C1 segment of cervical spinal cord (tissue), 14 donors: Measurements from ENCODE around the gene FOXK1.
A peak's percentile ranks its signal among the peaks of the same experiment; 100 is the strongest.

Source experiments
- DNase-seq, 14 donors: peaks; one replicate each; lab custom pipeline; 2025; lab: John Stamatoyannopoulos, UW

Gene FOXK1

DNA sequence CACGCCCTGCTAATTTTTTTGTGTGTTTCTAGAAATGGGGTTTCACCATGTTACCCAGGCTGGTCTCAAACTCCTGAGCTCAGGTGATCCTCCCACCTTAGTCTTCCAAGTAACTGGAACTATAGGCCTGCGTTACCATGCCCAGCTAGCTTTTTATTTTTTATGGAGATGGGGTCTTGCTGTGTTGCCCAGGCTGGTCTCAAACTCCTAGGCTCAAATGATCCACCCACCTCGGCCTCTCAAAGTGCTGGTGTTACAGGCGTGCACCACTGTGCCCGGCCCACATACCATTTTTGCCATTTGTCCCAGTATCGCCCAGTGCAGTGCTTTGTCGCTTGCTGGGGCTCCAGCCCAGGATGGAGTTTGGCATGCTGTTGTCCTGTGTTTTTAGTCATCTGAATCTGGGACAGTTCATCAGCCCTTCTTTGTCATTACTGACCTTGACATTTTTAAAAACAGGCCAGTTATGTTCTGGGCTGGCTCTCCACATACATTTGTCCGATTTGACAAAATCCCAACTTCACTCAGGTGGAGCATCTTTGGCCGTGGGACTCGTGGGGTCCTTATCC is 16.7 kb downstream of the FOXK1 start:
- no peak for DNase-seq

DNA sequence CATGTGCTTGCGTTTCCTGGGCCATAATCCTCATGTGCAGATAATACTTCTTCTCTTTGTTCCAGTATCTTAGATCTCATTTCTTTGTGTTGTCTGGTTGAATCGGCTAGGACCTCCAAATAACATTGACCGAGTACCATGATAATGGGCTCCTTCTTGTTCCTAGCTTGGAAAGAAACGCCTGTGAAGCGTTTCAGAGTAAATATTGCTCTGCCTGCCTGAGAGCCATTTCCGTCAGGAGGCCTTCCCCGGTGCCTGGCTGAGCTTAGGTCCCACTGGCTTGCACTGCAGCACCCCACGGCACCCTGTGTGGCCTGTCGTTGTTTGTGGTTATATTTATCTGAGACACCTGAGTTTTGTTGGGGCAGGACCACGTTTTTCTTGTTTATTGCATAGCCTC is 17.7 kb downstream of the FOXK1 start:
- no peak for DNase-seq

DNA sequence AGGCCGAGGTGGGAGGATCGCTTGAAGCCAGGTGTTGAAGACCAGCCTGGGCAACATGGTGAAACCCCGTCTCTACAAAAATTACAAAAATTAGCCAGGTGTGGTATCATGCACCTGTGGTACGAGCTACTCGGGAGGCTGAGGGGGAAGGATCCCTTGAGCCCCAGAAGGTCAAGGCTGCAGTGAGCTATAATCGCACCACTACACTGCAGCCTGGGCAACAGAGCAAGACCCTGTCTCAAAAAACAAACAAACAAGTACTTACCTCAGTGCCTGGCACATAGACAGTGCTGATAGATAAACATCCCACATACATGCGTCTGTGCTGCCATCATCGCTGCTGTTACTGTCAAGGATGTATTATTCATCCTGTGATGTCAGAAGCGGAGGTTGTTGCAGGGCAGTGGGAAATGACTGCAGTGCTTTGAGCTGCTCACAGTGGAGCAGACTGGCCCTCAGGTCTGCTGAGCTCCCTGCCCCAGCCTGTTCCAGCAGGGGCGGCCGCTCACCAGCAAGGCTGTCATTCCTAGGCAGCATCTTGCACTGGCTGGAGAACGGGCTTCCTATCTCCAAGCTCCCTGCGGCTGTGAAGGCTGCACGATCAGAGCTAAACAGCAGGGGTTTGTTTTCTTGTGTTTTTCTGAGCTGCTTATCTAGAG is 18.6 kb downstream of the FOXK1 start:
- no peak for DNase-seq

DNA sequence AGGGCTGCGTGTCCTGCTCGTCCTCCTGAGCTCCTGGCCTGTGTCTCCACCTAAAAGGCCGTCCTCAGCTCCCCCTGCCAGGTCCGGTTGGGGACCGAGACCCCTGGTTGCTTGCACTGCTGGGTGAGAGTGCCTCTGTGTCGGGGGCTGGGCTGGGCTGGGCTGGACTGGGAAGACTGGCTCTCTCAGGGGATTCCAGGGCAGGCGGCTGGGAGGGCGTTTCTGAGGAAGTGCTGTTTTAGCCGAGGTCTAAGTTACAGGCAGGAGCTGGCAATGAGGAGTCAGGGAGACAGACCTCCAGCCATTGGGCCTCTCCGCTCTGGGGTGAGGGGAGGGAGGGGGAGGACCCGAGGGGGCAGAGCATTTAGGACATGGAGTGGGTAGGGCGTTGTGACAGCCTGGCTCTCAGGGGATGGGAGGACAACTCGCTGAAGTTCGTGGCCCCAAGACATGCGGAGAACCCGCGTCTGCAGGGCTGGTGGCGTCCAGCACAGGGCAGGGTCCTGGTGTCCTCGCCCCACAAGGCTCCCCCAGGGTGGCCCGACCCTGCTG is 20.9 kb downstream of the FOXK1 start:
- no peak for DNase-seq

DNA sequence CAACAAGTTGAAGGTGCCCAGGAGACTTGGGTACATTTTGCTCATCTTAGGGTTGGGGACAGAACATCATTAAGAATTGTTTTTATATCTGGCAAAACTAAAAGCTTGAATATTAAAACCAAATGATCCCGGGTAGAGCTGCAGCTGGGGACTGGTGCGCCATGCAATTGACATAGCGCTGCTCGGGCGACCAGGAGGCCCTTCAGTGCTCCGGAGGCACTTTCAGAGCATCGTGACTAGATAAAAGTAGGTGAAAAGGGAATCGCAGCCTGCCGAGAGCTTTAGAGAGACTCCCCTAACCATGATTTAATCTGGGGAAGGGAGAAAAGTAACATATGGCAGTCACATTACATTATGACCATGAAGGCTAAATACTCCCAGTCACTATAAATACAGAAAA is 21.4 kb downstream of the FOXK1 start:
- DNase-seq, result no peak

DNA sequence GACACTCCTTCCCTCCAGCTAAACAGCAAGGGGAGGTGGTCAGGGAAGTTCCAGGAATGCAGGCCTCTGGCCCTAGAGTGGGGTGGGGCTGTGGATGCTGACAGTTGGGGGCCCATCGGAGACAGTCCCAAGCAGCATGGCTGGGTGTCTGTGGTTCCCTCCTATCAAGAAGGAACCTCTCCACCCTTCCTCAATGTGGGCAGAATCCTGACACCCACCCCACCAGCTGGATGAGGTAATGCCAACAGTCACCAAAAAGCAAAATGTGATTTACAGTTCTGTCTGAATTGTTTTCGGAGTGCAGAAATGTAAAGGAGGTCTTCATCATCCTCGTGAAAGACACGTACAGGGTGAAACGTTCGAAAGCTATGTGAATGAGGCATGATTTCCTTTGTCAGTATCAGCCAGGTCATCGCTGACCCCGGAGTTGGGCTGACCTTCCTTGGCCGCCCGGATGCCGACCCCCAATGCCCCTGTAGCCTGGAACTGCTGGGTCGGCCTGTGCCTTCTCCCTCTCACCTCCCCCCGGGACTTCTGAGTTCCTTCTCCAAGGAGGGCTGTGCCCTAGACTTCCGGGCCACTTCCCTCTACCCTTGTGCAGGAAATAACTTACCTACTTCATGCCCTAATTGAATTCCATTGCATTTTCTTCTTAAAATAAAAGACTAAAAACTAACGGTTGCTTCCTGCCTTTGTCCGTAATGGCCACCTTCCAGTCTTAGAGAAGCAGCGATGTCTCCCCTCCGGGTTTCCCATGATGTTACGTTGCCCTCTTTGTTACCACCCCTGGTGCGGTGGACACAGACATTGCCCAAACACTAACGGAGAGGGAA is 24.5 kb downstream of the FOXK1 start:
- peak in 2 of 14 donors; percentile 15 to 27 for DNase-seq

DNA sequence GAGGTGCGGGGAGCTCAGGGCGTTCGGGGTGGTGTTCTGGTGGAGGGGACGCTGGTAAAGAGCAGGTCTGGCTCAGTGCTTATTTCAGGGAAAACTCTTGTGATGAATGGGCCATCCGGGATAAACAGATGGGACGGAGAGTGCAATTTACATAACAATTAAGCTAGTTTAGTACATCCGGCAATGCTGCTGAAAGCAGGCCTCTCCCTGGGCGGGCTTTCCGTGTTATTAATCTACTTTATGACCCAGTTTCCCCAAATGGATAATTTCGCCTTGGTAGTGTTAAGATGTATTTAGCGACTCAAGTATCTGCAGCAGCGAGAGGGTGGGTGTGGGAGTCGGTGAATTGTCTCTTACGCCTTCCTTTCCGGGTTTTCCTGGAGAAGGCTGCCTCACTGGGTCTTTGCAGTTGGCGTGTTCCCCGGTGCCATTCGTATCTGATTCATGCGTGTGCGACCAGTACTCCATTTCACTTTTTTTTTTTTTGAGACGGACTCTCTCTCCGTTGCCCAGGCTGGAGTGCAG is 25.2 kb downstream of the FOXK1 start:
- DNase-seq, result peak in 4 of 14 donors; percentile 14 to 47 (median 36)

DNA sequence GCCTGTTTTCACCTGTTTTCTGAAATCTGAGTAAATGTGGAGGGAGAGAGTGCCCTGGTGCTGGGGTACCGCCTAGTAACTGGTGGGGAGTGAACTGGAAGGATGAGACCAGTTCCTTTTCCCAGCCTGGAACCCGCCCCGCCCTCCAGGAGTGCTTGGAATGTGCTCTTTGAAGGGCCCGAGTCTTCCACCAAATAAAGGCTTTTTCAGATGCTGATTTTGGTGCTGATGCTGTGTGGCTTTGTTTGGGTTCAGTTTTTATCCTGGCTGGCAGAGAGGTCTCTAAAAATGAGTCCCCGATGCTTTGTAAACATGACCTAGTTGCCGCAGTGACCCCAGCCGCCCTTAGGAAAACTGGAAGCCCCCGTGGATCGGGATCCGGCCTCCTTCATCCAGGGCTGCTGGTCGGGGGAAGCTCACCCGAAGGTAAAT is 25.9 kb downstream of the FOXK1 start:
- DNase-seq, result no peak

DNA sequence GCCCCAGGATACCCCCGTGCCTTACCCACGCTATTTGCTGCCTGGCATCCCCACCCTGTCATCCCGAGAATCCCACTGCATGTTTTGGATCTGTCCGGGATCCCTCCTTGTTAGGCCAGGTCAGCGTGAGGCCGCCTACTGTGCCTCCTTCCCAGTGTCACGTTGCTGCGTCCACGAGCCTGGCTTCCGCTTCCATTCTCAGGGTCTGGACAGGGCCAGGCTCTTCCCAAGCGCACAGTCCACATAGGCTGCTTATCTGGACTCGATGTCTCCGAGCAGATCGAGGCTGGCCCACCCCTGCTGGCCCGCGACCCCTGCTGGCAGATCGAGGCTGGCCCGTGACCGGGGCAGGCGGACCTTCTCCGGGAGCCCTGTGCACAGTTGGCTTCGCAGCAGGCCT is 27.1 kb downstream of the FOXK1 start:
- DNase-seq, result no peak

DNA sequence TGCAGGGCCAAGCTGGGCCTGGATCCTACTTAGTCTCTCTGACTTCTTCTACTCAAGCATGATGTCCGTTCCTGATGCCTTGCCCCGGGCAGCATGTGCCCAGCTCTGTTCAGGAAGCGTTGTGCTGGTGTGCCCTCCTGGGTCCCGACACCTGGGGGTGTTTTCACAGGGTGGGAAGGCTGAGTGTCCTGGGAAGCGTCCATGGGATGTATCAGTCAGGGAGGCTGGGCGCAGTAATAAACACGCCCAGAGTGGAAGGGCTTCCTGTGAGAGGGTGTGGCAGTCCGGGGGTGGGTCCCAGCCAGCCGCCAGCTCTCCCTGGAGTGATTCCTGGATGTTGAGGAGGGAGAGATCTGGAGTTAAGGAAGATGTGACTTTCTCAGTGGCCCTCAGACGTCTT is 29.0 kb downstream of the FOXK1 start:
- DNase-seq, result no peak

DNA sequence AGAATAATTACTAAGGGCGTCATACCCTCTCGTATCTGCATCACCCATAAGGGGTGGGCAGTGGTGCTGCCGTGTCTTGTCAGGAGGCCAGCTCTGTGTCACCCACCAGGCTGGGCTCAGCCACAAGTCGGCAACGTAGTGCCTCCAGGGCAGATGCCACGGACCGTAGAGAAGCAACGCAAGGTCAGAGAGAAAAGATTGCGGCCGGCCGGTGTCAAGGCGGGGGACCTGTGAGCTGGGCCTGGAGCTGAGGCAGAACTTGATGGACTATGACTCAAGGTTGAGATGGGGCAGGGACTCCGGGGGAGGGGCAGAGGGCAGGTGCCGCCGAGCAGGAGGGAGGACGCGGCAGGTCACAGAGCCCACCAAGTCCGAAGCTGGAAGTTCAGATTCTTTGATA is 29.5 kb downstream of the FOXK1 start:
- no peak for DNase-seq

DNA sequence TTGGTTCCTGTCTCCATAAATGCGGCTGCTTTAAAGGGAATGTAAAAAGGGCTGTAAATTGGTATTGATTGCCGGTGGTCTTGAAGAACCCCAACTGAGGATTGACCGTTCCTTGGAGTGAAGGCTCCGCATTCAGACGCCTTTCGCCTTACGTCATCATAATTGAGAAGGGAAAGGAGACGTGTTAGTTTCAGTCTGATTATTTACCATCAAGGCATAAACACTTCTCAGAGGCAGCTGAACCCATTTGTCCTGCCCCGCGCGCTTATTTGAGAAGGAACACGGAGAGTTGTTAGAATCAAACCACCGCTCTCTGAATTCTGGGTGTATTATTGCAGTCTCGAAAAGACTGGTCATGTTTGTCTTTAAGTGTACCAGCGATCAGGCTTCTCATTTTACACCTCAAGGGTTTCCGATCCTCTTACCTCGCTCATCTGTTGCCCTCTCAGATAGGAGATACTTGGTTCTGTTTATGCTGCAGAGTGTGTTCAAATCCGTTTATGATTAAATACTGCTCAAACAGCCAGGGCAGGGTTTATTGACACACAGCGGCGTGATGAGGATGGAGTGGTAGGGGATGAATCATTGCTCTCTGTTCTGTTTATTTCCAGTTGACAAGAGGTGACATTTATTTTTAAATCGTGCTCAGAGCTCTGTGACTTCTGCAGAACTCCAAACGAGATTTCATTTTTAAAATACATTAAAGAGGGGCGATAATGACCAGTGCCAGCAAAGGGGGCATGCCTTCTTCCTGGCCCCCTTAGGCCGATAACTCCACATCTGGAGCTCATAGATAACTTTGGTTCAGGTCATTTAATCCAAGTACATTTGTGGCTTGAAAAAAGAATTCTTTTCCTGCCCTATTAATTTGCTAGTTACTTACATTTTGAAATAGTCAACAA is 30.4 kb downstream of the FOXK1 start:
- no peak for DNase-seq

DNA sequence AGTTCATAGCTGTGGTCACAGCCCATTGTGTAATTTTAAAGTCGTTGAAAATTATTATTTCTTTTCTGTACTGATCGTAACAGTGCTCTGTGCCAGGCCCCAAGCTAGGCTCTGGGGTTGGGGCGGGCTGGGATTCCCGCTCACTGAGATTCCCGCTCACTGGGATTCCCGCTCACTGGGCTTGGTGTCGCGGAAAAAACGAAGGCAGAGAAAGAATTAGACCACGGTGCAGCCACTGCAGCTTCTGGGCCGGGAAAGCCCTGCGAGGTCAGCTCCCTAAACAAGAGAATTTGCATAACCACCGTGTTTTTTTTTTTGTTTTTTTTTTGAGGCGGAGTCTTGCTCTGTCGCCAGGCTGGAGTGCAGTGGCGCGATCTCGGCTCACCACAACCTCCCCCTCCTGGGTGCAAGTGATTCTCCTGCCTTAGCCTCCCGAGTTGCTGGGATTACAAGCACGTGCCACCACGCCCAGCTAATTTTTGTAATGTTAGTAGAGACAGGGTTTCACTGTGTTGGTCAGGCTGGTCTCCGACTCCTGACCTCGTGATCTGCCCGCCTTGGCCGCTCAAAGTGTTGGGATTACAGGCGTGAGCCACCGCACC is 31.2 kb downstream of the FOXK1 start:
- DNase-seq, result no peak

DNA sequence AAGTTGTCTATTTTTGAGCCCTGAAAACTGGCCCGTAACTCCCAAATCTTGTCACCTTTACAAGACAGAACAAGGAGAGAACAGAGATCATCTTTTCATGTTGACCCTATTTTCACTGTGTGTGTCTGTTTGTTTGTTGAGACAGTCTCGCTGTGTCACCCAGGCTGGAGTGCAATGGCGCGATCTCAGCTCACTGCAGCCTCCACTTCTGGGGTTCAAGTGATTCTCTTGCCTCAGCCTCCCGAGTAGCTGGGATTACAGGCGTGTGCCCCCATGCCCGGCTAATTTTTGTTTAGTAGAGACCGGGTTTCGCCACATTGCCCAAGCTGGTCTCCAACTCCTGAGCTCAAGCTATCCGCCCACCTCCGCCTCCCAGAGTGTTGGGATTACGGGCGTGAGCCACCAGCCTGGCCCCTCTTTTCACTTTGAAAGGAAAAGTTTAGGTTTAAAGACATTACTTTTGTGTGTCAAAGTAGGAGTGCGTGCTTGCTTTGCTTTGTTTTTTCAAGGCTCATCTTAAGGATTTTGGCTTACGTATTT is 32.1 kb downstream of the FOXK1 start:
- DNase-seq, result no peak

DNA sequence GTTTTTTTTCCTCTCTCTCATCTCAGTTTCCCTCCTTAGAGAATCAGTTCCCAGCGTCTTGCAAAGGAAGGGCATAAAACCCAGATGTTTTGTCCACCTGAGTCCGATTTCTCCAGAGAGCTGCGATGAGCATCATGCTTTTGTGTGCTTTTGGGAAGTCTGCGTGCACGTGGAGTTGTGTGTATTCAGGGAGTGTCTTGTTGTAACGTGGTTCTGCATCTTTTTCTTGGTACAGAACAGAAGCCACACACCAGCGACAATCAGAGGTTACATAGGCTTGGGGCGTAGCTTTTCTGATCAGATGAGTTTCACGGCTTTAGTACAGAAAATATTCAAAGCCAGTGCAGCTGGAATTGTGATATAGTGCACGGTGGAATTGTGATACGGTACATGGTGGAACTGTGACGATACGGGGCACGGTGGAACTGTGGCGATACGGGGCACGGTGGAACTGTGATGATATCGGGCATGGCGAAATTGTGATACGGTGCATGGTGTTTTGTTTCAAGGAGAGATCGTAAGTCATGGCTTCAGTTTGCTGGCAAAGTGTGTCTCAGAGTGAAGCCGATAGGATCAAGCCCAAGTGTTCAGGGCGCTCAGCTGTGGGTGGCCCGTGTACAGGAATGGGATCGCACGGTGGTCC is 32.8 kb downstream of the FOXK1 start:
- DNase-seq, result peak in 1 of 14 donors; percentile 18

DNA sequence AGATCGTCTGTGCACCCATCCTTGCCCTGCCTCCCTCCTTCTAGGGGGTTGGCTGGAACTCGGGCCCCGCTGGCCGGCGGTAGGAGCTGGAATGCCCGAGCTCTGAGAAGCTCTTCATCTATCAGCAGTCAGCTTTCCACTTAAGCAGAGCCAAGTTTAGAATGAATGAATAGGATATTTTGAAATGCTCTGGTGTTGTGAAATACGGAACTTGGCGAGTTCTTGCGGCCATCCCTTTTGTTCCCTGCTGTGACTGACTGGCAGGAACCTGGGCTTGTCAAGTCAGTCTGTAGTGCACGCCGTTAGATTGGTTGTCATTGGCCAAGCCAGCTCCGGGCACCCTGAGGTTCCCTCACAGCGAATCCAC is 33.3 kb downstream of the FOXK1 start:
- peak in 10 of 14 donors; percentile 18 to 72 (median 47) for DNase-seq

DNA sequence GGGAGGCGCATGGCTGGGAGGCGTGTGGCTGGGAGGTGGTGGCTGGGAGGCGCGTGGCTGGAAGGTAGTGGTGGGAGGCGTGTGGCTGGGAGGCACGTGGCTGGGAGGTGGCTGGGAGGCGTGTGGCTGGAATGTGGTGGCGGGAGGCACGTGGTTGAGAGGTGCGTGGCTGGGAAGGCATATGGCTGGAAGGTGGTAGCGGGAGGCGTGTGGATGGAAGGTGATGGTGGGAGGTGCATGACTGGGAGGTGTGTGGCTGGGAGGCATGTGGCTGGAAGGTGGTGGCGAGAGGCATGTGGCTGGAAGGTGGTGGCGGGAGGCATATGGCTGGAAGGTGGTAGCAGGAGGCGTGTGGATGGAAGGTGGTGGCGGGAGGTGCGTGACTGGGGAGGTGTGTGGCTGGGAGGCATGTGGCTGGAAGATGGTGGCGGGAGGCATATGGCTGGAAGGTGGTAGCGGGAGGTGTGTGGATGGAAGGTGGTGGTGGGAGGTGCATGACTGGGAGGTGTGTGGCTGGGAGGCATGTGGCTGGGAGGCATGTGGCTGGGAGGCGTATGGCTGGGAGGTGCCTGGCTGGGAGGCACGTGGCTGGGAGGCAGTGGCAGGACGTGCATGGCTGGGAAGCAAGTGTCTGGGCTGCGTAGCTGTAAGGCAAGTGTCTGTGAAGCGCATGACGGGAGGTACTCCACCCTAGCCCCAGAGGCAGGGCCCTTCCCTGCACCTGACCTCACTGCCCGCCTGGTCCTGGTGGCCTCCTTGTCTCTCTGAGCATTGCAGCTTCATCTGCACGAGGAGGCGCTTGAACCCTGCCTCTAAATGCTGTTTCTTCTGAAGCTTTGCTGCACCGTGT is 35.1 kb downstream of the FOXK1 start:
- no peak for DNase-seq

DNA sequence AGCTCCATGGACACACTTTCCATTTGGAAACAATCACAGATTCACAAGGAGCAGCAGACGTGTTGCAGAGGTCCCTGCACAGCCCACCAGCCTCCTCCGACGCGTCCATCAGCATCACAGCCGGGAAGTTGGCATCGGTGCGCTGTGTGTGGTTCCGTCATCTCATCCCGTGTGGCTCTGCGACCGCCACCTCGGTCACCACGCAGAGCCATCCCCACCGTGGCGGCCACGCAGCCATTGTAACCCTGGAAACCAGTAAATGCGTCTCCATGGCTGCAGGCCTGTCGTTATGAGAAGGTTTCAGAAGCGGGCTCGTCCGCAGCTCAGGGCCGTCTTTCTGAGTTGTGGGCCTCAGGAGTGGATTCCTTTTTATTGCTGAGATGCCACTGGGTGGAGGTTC is 36.0 kb downstream of the FOXK1 start:
- DNase-seq, result no peak

DNA sequence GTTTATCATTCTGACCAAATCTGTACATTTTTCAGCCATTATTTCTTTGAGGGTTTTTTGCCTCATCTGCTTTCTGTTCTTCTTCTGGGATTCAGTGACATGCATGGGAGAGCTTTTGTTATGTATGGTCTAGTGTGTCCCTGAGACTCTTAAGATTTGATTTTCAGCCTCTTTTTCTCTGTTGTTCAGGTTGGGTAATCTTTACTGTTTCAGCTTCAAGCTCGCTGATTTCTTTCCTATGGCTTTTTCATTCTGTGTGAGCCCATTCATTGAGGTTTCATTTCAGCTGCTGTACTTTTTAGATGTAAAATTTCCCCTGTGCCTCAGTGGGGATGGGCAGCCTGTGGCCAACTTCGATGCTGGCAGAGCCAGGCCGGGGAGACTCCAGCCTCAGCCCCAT is 38.1 kb downstream of the FOXK1 start:
- DNase-seq, result no peak
